IMR-90 (cell line): Measurements from ENCODE around the gene CDH13. TPM values are rescaled to one million over a fixed set of nuclear protein-coding genes. Genes with fewer than 3 reads are reported as not detected.

Source experiments
- ATAC-seq: fragments of 200-7000 bp; cut with Tn5 transposase; 2 replicates; pipeline ENCODE4 v1.9.1; 2020; ENCODE audit warnings: low read depth, mild to moderate bottlenecking, moderate library complexity
- BruUV-seq: library from RNA; stranded (reverse); fragments of 400-500 nt; replicated peaks from 2 replicates; lab custom pipeline; 2021; lab: Mats Ljungman, UMichigan
- CTCF ChIA-PET: fragments of 300-600 bp; formaldehyde crosslinking; extraction: SDS; loops from one replicate; lab custom pipeline; 2021; ENCODE audit warnings: antibody characterized with exemption; lab: Yijun Ruan, JAX
- POLR2A ChIA-PET: fragments of 300-600 bp; sonication (Branson Sonifier 250); formaldehyde crosslinking; loops from one replicate; lab custom pipeline; 2022; ENCODE audit warnings: antibody characterized with exemption; ENCODE audit not compliant: unreplicated experiment; lab: Charles Lee
- DNase-seq: peaks from one replicate; pipeline ENCODE4 v3.0.0; 2013
- H2AFZ ChIP-seq: replicated peaks from 2 replicates; pipeline ENCODE3; 2013; ENCODE audit warnings: low read length, mild to moderate bottlenecking; ENCODE audit not compliant: poor library complexity
- H2AK5ac ChIP-seq: 2 replicates; pipeline ENCODE4 v1.6.1; 2013; ENCODE audit warnings: low read depth, low read length, inconsistent platforms
- H2AK9ac ChIP-seq: replicated peaks from 2 replicates; pipeline ENCODE3; 2013; ENCODE audit warnings: mild to moderate bottlenecking, low read depth, low read length, moderate library complexity; ENCODE audit not compliant: poor library complexity
- H2BK120ac ChIP-seq: 2 replicates; pipeline ENCODE4 v1.6.1; 2013; ENCODE audit warnings: low read depth, low read length, inconsistent platforms
- H2BK15ac ChIP-seq: 3 replicates; pipeline ENCODE4 v1.6.1; 2013; ENCODE audit warnings: low read depth, low read length, inconsistent platforms
- H2BK20ac ChIP-seq: 2 replicates; pipeline ENCODE4 v1.6.1; 2013; ENCODE audit warnings: low read depth, mild to moderate bottlenecking, inconsistent platforms, low read length, moderate library complexity
- H2BK5ac ChIP-seq: 2 replicates; pipeline ENCODE4 v1.6.1; 2013; ENCODE audit warnings: mild to moderate bottlenecking, low read depth, low read length, inconsistent platforms; ENCODE audit not compliant: poor library complexity, severe bottlenecking
- H3K14ac ChIP-seq: replicated peaks from 2 replicates; pipeline ENCODE4 v1.6.1; 2013; ENCODE audit warnings: low read depth, low read length, inconsistent platforms
- H3K18ac ChIP-seq: 2 replicates; pipeline ENCODE4 v1.6.1; 2013; ENCODE audit warnings: low read depth, low read length, control low read depth
- H3K23ac ChIP-seq: 2 replicates; pipeline ENCODE4 v1.6.1; 2013; ENCODE audit warnings: low read depth, low read length, inconsistent platforms
- H3K27ac ChIP-seq: 2 replicates; pipeline ENCODE4 v1.5.1; 2013; ENCODE audit warnings: mild to moderate bottlenecking, control low read depth, low read length; ENCODE audit not compliant: insufficient read depth
- H3K27me3 ChIP-seq: 2 replicates; pipeline ENCODE4 v1.6.1; 2013; ENCODE audit warnings: low read length; ENCODE audit not compliant: control insufficient read depth, insufficient read depth
- H3K36me3 ChIP-seq: 2 replicates; pipeline ENCODE4 v1.6.1; 2013; ENCODE audit warnings: low read length, mixed read lengths; ENCODE audit not compliant: control insufficient read depth, insufficient read depth
- H3K4ac ChIP-seq: 2 replicates; pipeline ENCODE4 v1.6.1; 2013; ENCODE audit warnings: low read depth, low read length, inconsistent platforms
- H3K4me1 ChIP-seq: 2 replicates; pipeline ENCODE4 v1.6.1; 2013; ENCODE audit warnings: low read length, mixed read lengths; ENCODE audit not compliant: control insufficient read depth, insufficient read depth
- H3K4me2 ChIP-seq: 2 replicates; pipeline ENCODE4 v1.6.1; 2013; ENCODE audit warnings: low read depth, mild to moderate bottlenecking, control low read depth, low read length, moderate library complexity
- H3K4me3 ChIP-seq: 2 replicates; pipeline ENCODE4 v1.5.1; 2013; ENCODE audit warnings: low read depth, mild to moderate bottlenecking, control low read depth, low read length, moderate library complexity; ENCODE audit not compliant: insufficient read depth
- H3K56ac ChIP-seq: 2 replicates; pipeline ENCODE4 v1.6.1; 2013; ENCODE audit warnings: low read length, inconsistent platforms; ENCODE audit not compliant: insufficient read depth; ENCODE audit errors: extremely low read depth
- H3K79me1 ChIP-seq, 2 experiments: 2 replicates each; pipeline ENCODE4 v1.6.1; 2013; ENCODE audit warnings: low read length in 2 of 2, inconsistent platforms in 1 of 2, low read depth in 1 of 2
- H3K9ac ChIP-seq: 2 replicates; pipeline ENCODE4 v1.6.1; 2013; ENCODE audit warnings: low read depth, low read length, control low read depth
- H3K9me1 ChIP-seq: 2 replicates; pipeline ENCODE4 v1.6.1; 2013; ENCODE audit warnings: low read length, inconsistent platforms; ENCODE audit not compliant: insufficient read depth
- H3K9me3 ChIP-seq: 2 replicates; pipeline ENCODE4 v1.6.1; 2013; ENCODE audit warnings: low read length; ENCODE audit not compliant: control insufficient read depth, insufficient read depth
- H4K20me1 ChIP-seq: 2 replicates; pipeline ENCODE4 v1.6.1; 2013; ENCODE audit warnings: low read length, inconsistent platforms; ENCODE audit not compliant: insufficient read depth
- H4K5ac ChIP-seq: 2 replicates; pipeline ENCODE4 v1.6.1; 2013; ENCODE audit warnings: mild to moderate bottlenecking, low read depth, low read length, control low read depth
- H4K8ac ChIP-seq, 2 experiments: 2 replicates each; pipeline ENCODE4 v1.6.1; 2013; ENCODE audit warnings: low read depth in 2 of 2, low read length in 2 of 2, control low read depth in 1 of 2, inconsistent platforms in 1 of 2
- H4K91ac ChIP-seq: 2 replicates; pipeline ENCODE4 v1.6.1; 2013; ENCODE audit warnings: low read depth, low read length, inconsistent platforms; ENCODE audit not compliant: insufficient read depth
- BHLHE40 ChIP-seq: fragments of 150-350 bp; IDR thresholded peaks from 2 replicates; pipeline ENCODE4 v1.6.1; 2016; ENCODE audit warnings: mild to moderate bottlenecking, low read depth, low read length
- CEBPB ChIP-seq: IDR thresholded peaks from 2 replicates; pipeline ENCODE4 v1.6.1; 2012; ENCODE audit warnings: low read depth, low read length, improper control_type of control experiment
- CHD1 ChIP-seq: IDR thresholded peaks from 2 replicates; pipeline ENCODE4 v1.6.1; 2012; ENCODE audit warnings: low read depth, low read length, improper control_type of control experiment
- FOS ChIP-seq: fragments of 150-350 bp; IDR thresholded peaks from 2 replicates; pipeline ENCODE4 v1.6.1; 2016; ENCODE audit warnings: low read depth, low read length
- MAFK ChIP-seq: IDR thresholded peaks from 2 replicates; pipeline ENCODE4 v1.6.1; 2012; ENCODE audit warnings: low read depth, low read length, improper control_type of control experiment
- MAZ ChIP-seq: IDR thresholded peaks from 2 replicates; pipeline ENCODE4 v1.6.1; 2012; ENCODE audit warnings: low read depth, mild to moderate bottlenecking, low read length, improper control_type of control experiment, moderate library complexity, borderline replicate concordance
- MXI1 ChIP-seq: IDR thresholded peaks from 2 replicates; pipeline ENCODE4 v1.6.1; 2012; ENCODE audit warnings: low read depth, mild to moderate bottlenecking, low read length, moderate library complexity, borderline replicate concordance
- NFE2L2 ChIP-seq: fragments of 150-350 bp; IDR thresholded peaks from 2 replicates; pipeline ENCODE4 v1.6.1; 2016; ENCODE audit warnings: low read depth, mild to moderate bottlenecking, low read length
- POLR2A ChIP-seq: IDR thresholded peaks from 2 replicates; pipeline ENCODE4 v1.6.1; 2012; ENCODE audit warnings: mild to moderate bottlenecking, low read depth, low read length
- RAD21 ChIP-seq: IDR thresholded peaks from 2 replicates; pipeline ENCODE4 v1.6.1; 2012; ENCODE audit warnings: low read length, improper control_type of control experiment
- RCOR1 ChIP-seq: IDR thresholded peaks from 2 replicates; pipeline ENCODE4 v1.6.1; 2012; ENCODE audit warnings: mild to moderate bottlenecking, low read length, improper control_type of control experiment; ENCODE audit not compliant: insufficient replicate concordance
- RFX5 ChIP-seq: IDR thresholded peaks from 2 replicates; pipeline ENCODE4 v1.8.0; 2012; ENCODE audit warnings: low read depth, mild to moderate bottlenecking, low read length, moderate library complexity
- SMC3 ChIP-seq: fragments of 150-350 bp; IDR thresholded peaks from 2 replicates; pipeline ENCODE4 v1.6.1; 2016; ENCODE audit warnings: low read depth, mild to moderate bottlenecking, antibody characterized with exemption, low read length, moderate library complexity
- USF2 ChIP-seq: fragments of 150-350 bp; IDR thresholded peaks from 2 replicates; pipeline ENCODE4 v1.6.1; 2017; ENCODE audit warnings: mild to moderate bottlenecking, antibody characterized with exemption, low read length, low read depth
- WGBS, 2 experiments: methylation state at CpG; one replicate each; pipeline versions ENCODE4 v1.1.5 to v1.1.7; 2013; ENCODE audit warnings: missing lambda C conversion rate in 2 of 2; ENCODE audit not compliant: insufficient read length in 1 of 2; ENCODE audit errors: extremely low coverage in 2 of 2; 5-methylcytosine and 5-hydroxymethylcytosine counted together
- dilution Hi-C: fragments of 300-500 bp; cut with HindIII; formaldehyde crosslinking; loops from one replicate; pipeline ENCODE4 v1.14.3; 2018; ENCODE audit warnings: low sequenced_read_pairs; ENCODE audit not compliant: unreplicated experiment
- in situ Hi-C: fragments of 300-500 bp; cut with MboI; formaldehyde crosslinking; loops from 3 replicates; pipeline ENCODE4 v1.14.3; 2019; ENCODE audit warnings: low sequenced_read_pairs, inconsistent platforms, mixed read lengths
- intact Hi-C: fragments of 100-400 bp; cut with micrococcal nuclease; formaldehyde crosslinking; loops from 2 replicates; pipeline ENCODE4 v1.10.0; 2022
- polyA plus RNA-seq, 3 experiments: library from polyadenylated mRNA; depleted of rRNA; stranded (reverse); fragments of >200 nt; gene quantifications; 2 replicates each; pipeline ENCODE4 v1.2.3, GENCODE V29; 2012; ENCODE audit warnings: low replicate concordance in 1 of 3
- total RNA-seq: library from RNA; depleted of rRNA; stranded (reverse); fragments of >200 nt; gene quantifications from 2 replicates; pipeline ENCODE4 v1.2.3, GENCODE V29; 2012
- TF ChIP-seq, protein P1 (sequence below): conservative IDR thresholded peaks from 2 replicates; pipeline ENCODE4 v1.5.1; 2012; ENCODE audit warnings: mild to moderate bottlenecking, low read depth, low read length, improper control_type of control experiment
- TF ChIP-seq, protein P2 (sequence below): fragments of 150-350 bp; IDR thresholded peaks from 2 replicates; pipeline ENCODE4 v1.6.1; 2016; ENCODE audit warnings: low read depth, mild to moderate bottlenecking, low read length, moderate library complexity, borderline replicate concordance

The CDH13 gene
- total and polyA plus RNA-seq, 2 of the 4 experiments (the other 2 are of a cell fraction) = 61.6 to 74.7 TPM

DNA sequence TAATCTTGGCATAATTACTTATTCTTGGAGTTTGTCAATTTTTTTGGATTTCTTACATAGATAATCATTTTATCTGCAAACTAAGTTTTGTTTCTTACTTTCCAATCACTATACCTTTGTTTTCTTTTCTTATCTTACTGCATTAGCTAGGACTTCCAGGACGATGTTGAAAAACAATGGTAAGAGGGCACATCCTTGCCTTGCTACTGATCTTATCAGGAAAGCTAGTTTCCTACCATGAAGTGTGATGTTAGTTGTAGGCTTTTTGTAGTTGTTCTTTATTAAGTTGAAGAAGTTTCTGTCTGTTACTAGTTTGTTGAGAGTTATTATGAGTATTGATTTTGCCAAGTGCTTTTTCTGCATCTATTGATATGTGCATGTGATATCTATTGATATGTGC, 31.0 kb downstream of the CDH13 start:
- Histone ChIP-seq H3K18ac (peak overlapping the region; percentile 25; the same call in 1 of the 2 replicates), H3K9me1 (peaks cover 18% of the 10 kb centered on the region), H3K4me3 (no peak overlapping the region), H3K36me3 (no peaks in the 10 kb centered on the region), H2BK15ac (no peak overlapping the region; the same call in 2 of the 3 replicates), H2BK120ac (peak overlapping the region; percentile 86), H3K4me1 (peaks cover 25% of the 10 kb centered on the region), H3K9me3 (no peaks in the 10 kb centered on the region), H3K79me1 (peaks cover 33 to 82% of the 10 kb centered on the region in 2 experiments), H3K14ac (peak overlapping the region; percentile 70), H3K9ac (no peak overlapping the region), H4K20me1 (no peaks in the 10 kb centered on the region), H2AFZ (no peak overlapping the region), H3K4ac (peak overlapping the region; percentile 67; the same call in 1 of the 2 replicates), H2AK5ac (peak overlapping the region; percentile 36; the same call in 1 of the 2 replicates), H3K27me3 (no peaks in the 10 kb centered on the region), H3K4me2 (no peak overlapping the region), H3K23ac (0 out of 2 replicates have a peak overlapping the region, but pooled peaks have one; percentile 58), H4K5ac (no peak overlapping the region), H2BK20ac (peak overlapping the region; percentile 82; the same call in 1 of the 2 replicates), H2AK9ac (no peak overlapping the region), H4K8ac (peak overlapping the region in 1 of 2 experiments; percentile 76; a peak in 2 of 4 replicates), H2BK5ac (no peak overlapping the region), H4K91ac (peak overlapping the region; percentile 31; the same call in 1 of the 2 replicates), H3K56ac (no peak overlapping the region), H3K27ac (no peak overlapping the region)
- in situ Hi-C loops = no loop called here
- TF ChIP-seq MXI1 = no peak
- TF ChIP-seq BHLHE40 = no peak
- TF ChIP-seq, protein P1, sequence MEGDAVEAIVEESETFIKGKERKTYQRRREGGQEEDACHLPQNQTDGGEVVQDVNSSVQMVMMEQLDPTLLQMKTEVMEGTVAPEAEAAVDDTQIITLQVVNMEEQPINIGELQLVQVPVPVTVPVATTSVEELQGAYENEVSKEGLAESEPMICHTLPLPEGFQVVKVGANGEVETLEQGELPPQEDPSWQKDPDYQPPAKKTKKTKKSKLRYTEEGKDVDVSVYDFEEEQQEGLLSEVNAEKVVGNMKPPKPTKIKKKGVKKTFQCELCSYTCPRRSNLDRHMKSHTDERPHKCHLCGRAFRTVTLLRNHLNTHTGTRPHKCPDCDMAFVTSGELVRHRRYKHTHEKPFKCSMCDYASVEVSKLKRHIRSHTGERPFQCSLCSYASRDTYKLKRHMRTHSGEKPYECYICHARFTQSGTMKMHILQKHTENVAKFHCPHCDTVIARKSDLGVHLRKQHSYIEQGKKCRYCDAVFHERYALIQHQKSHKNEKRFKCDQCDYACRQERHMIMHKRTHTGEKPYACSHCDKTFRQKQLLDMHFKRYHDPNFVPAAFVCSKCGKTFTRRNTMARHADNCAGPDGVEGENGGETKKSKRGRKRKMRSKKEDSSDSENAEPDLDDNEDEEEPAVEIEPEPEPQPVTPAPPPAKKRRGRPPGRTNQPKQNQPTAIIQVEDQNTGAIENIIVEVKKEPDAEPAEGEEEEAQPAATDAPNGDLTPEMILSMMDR = no peak
- TF ChIP-seq, protein P2, sequence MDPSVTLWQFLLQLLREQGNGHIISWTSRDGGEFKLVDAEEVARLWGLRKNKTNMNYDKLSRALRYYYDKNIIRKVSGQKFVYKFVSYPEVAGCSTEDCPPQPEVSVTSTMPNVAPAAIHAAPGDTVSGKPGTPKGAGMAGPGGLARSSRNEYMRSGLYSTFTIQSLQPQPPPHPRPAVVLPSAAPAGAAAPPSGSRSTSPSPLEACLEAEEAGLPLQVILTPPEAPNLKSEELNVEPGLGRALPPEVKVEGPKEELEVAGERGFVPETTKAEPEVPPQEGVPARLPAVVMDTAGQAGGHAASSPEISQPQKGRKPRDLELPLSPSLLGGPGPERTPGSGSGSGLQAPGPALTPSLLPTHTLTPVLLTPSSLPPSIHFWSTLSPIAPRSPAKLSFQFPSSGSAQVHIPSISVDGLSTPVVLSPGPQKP = no peak
- TF ChIP-seq SMC3 = no peak
- TF ChIP-seq RAD21 = no peak
- TF ChIP-seq MAZ = no peak
- TF ChIP-seq CHD1 = no peak
- TF ChIP-seq CEBPB = no peak
- TF ChIP-seq FOS = no peak
- no peak for TF ChIP-seq MAFK
- no peak for TF ChIP-seq RCOR1
- TF ChIP-seq USF2 = no peak
- no peak for TF ChIP-seq NFE2L2
- no peak for TF ChIP-seq RFX5
- TF ChIP-seq POLR2A = no peak
- no CpG with 5 or more reads among the region's 1 CpG for WGBS, 2 experiments
- ChIA-PET CTCF (interaction anchor here (1.2 kb wide), 1 partner anchor 18 kb away, joined by 4 read pairs; no protein-coding TSS in a partner anchor), POLR2A (interaction anchor here (0.6 kb wide), 1 partner anchor 42 kb away, joined by 3 read pairs; no protein-coding TSS in a partner anchor)
- DNase-seq (no peak), ATAC-seq (no peak)
- dilution Hi-C loops = no loop called here
- BruUV-seq = no TSS peak
- intact Hi-C loops = no loop called here
